GM12878 (cell line): Measurements from ENCODE around the gene POU6F2. TPM values are rescaled to one million over a fixed set of nuclear protein-coding genes. Genes with fewer than 3 reads are reported as not detected.

ENCODE experiments used
- CEBPB ChIP-seq, 2 experiments: fragments of 150-350 bp in 1 of 2; IDR thresholded peaks; 2 replicates each; pipeline ENCODE4 v1.6.1; 2012 to 2014; ENCODE audit warnings: low read depth in 2 of 2, low read length in 2 of 2, borderline replicate concordance in 1 of 2, inconsistent platforms in 1 of 2
- MYC ChIP-seq: IDR thresholded peaks from 2 replicates; pipeline ENCODE4 v1.6.1; 2011; ENCODE audit warnings: mild to moderate bottlenecking, low read length, moderate library complexity, inconsistent platforms; ENCODE audit not compliant: insufficient read depth, insufficient replicate concordance, insufficient read length, severe bottlenecking
- polyA plus RNA-seq, 11 experiments: library from polyadenylated mRNA; depleted of rRNA in 4 of 11; unstranded in 6 of 11; stranded (reverse) in 5 of 11; fragments of >200 nt; fragmentation: Nextera tagmentation in 4 of 11; fragmentation: Illumina TruSeq in 1 of 11; extraction: Ambion mirVana in 4 of 11; extraction: Trizol in 1 of 11; gene quantifications; 1 replicate in 1 of 11; 2 replicates in 10 of 11; pipeline versions ENCODE4 v1.2.1 to v1.2.3, GENCODE V29; 2011 to 2016; ENCODE audit warnings: inconsistent platforms in 2 of 11, missing spikeins in 2 of 11, low read depth in 1 of 11
- total RNA-seq, 4 experiments: library from RNA; depleted of rRNA in 3 of 4; stranded (reverse); fragments of >200 nt in 3 of 4; fragmentation: Illumina TruSeq in 1 of 4; extraction: Trizol in 1 of 4; gene quantifications; 2 replicates each; pipeline versions ENCODE4 v1.2.1 to v1.2.3, GENCODE V29; 2013 to 2021
- TF ChIP-seq, protein P1 (sequence below): fragments of 450-650 bp; IDR thresholded peaks from 2 replicates; pipeline ENCODE4 v1.6.1; 2018; ENCODE audit warnings: mild to moderate bottlenecking, low read depth, moderate library complexity; ENCODE audit not compliant: partially characterized antibody
- TF ChIP-seq, protein P2 (sequence below): fragments of 450-650 bp; IDR thresholded peaks from 2 replicates; pipeline ENCODE4 v1.6.1; 2017; ENCODE audit warnings: low read depth, mild to moderate bottlenecking, moderate library complexity
- TF ChIP-seq, protein P3 (sequence below): fragments of 450-650 bp; conservative IDR thresholded peaks from 2 replicates; pipeline ENCODE4 v1.6.1; 2017; ENCODE audit warnings: mild to moderate bottlenecking, moderate library complexity

The POU6F2 gene
- total and polyA plus RNA-seq, 10 of the 15 experiments (the other 5 are each of a cell fraction or from before 2014, with no cell fraction given): 0.10 TPM; not detected in 9

DNA sequence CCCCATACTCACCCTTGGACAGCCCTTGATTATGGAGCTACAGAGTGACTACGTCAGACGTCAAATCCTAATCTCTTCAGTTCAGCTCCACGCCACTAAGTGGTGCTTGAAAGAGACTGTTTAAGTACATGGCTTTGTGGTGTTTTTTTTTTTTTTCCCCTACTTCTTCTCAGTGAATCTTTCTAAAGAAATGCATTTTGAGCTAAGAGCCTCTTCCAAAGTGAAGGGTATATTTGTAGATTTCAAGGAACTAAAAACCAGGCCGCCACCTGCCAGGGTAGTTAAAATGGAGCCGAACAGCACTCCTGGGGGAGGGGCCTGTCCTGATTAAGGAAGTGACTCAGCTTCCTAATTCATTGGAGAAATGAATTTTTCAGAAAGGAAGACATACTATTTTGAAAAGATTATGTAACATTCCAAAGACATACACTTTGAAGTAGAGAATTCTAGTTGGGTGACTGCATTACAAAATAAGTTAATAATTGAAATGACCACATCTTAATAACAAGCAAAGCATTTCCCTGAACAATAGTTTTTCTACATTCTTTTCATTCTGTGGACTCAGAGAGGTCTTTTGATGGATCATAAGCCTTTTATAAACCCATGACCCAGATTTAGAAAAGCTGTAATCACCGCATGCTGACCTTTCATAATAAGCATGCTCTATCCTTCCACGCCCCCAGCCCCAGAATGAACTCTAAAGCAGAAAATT lies 48.1 kb upstream of the POU6F2 start (continued):
- TF ChIP-seq, protein P1, sequence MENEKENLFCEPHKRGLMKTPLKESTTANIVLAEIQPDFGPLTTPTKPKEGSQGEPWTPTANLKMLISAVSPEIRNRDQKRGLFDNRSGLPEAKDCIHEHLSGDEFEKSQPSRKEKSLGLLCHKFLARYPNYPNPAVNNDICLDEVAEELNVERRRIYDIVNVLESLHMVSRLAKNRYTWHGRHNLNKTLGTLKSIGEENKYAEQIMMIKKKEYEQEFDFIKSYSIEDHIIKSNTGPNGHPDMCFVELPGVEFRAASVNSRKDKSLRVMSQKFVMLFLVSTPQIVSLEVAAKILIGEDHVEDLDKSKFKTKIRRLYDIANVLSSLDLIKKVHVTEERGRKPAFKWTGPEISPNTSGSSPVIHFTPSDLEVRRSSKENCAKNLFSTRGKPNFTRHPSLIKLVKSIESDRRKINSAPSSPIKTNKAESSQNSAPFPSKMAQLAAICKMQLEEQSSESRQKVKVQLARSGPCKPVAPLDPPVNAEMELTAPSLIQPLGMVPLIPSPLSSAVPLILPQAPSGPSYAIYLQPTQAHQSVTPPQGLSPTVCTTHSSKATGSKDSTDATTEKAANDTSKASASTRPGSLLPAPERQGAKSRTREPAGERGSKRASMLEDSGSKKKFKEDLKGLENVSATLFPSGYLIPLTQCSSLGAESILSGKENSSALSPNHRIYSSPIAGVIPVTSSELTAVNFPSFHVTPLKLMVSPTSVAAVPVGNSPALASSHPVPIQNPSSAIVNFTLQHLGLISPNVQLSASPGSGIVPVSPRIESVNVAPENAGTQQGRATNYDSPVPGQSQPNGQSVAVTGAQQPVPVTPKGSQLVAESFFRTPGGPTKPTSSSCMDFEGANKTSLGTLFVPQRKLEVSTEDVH: no peak
- TF ChIP-seq CEBPB (IDR thresholded peaks at IDR 0.05; ENCODE audit: borderline replicate concordance in 1 of 2, low read depth in 2 of 2, low read length in 2 of 2) (no peak), MYC (no peak)
- TF ChIP-seq, protein P2, sequence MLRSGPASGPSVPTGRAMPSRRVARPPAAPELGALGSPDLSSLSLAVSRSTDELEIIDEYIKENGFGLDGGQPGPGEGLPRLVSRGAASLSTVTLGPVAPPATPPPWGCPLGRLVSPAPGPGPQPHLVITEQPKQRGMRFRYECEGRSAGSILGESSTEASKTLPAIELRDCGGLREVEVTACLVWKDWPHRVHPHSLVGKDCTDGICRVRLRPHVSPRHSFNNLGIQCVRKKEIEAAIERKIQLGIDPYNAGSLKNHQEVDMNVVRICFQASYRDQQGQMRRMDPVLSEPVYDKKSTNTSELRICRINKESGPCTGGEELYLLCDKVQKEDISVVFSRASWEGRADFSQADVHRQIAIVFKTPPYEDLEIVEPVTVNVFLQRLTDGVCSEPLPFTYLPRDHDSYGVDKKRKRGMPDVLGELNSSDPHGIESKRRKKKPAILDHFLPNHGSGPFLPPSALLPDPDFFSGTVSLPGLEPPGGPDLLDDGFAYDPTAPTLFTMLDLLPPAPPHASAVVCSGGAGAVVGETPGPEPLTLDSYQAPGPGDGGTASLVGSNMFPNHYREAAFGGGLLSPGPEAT: no peak
- TF ChIP-seq, protein P3, sequence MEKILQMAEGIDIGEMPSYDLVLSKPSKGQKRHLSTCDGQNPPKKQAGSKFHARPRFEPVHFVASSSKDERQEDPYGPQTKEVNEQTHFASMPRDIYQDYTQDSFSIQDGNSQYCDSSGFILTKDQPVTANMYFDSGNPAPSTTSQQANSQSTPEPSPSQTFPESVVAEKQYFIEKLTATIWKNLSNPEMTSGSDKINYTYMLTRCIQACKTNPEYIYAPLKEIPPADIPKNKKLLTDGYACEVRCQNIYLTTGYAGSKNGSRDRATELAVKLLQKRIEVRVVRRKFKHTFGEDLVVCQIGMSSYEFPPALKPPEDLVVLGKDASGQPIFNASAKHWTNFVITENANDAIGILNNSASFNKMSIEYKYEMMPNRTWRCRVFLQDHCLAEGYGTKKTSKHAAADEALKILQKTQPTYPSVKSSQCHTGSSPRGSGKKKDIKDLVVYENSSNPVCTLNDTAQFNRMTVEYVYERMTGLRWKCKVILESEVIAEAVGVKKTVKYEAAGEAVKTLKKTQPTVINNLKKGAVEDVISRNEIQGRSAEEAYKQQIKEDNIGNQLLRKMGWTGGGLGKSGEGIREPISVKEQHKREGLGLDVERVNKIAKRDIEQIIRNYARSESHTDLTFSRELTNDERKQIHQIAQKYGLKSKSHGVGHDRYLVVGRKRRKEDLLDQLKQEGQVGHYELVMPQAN: no peak
